Endothelial cell (in vitro differentiated cells): ENCODE data around the gene DPP9. TPM values are rescaled to one million over a fixed set of nuclear protein-coding genes. Genes with fewer than 3 reads are reported as not detected.
"Not testable (repeated sequence)": the region's sequence is repeated elsewhere in the genome, so short reads cannot be mapped to it uniquely, and the experiment has no call there.

Experiments
- DNase-seq: peaks from one replicate; pipeline ENCODE4 v3.0.0; 2021; ENCODE audit warnings: low spot score
- H3K27ac Mint-ChIP-seq: one replicate; pipeline ENCODE4 v1.8.0; 2021; ENCODE audit warnings: mixed read lengths, inconsistent platforms; ENCODE audit not compliant: unreplicated experiment
- H3K27me3 Mint-ChIP-seq: one replicate; pipeline ENCODE4 v1.8.0; 2021; ENCODE audit warnings: mild to moderate bottlenecking, moderate library complexity, mixed read lengths, inconsistent platforms; ENCODE audit not compliant: unreplicated experiment
- H3K36me3 Mint-ChIP-seq: one replicate; pipeline ENCODE4 v1.8.0; 2021; ENCODE audit warnings: mild to moderate bottlenecking, low read depth, mixed read lengths, inconsistent platforms; ENCODE audit not compliant: unreplicated experiment
- H3K4me1 Mint-ChIP-seq: one replicate; pipeline ENCODE4 v1.8.0; 2021; ENCODE audit warnings: mild to moderate bottlenecking, mixed read lengths, inconsistent platforms; ENCODE audit not compliant: unreplicated experiment
- H3K4me3 Mint-ChIP-seq: one replicate; pipeline ENCODE4 v1.8.0; 2021; ENCODE audit warnings: mild to moderate bottlenecking, mixed read lengths, inconsistent platforms; ENCODE audit not compliant: unreplicated experiment
- H3K9me3 Mint-ChIP-seq: one replicate; pipeline ENCODE4 v1.8.0; 2021; ENCODE audit warnings: mixed read lengths, inconsistent platforms; ENCODE audit not compliant: unreplicated experiment
- total RNA-seq: library from RNA; stranded (reverse); fragmentation: NEBNext Ultra II Directional; extraction: Animal tissue kit (Norgen Biotek cat#: 25700); gene quantifications from one replicate; pipeline ENCODE4 v1.2.1, GENCODE V29; 2021; ENCODE audit not compliant: unreplicated experiment
- TF ChIP-seq, protein P1 (sequence below): fragments of 200-600 bp; sonication (generic); IDR thresholded peaks from one replicate; pipeline ENCODE4 v1.5.0; 2021; ENCODE audit warnings: antibody characterized with exemption; ENCODE audit not compliant: unreplicated experiment

The DPP9 gene
- total RNA-seq, 1 donor from 2014 or later, result 63.3 TPM

GRCh38 chr19:4684312-4685095 is 39.1 kb downstream of the DPP9 start:
- no peak overlapping the region for H3K27ac Mint-ChIP-seq
- peak overlapping the region; percentile 31 for H3K4me3 Mint-ChIP-seq
- peaks cover 22% of the 10 kb centered on the region for H3K36me3 Mint-ChIP-seq
- peaks cover 4% of the 10 kb centered on the region for H3K27me3 Mint-ChIP-seq
- TF ChIP-seq, protein P1, sequence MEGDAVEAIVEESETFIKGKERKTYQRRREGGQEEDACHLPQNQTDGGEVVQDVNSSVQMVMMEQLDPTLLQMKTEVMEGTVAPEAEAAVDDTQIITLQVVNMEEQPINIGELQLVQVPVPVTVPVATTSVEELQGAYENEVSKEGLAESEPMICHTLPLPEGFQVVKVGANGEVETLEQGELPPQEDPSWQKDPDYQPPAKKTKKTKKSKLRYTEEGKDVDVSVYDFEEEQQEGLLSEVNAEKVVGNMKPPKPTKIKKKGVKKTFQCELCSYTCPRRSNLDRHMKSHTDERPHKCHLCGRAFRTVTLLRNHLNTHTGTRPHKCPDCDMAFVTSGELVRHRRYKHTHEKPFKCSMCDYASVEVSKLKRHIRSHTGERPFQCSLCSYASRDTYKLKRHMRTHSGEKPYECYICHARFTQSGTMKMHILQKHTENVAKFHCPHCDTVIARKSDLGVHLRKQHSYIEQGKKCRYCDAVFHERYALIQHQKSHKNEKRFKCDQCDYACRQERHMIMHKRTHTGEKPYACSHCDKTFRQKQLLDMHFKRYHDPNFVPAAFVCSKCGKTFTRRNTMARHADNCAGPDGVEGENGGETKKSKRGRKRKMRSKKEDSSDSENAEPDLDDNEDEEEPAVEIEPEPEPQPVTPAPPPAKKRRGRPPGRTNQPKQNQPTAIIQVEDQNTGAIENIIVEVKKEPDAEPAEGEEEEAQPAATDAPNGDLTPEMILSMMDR, result no peak
- no peak for DNase-seq
- no peaks in the 10 kb centered on the region for H3K9me3 Mint-ChIP-seq
- H3K4me1 Mint-ChIP-seq, result no peaks in the 10 kb centered on the region

- Mint-ChIP-seq H3K9me3 (no peaks in the 10 kb centered on the region), H3K27me3 (peaks cover 4% of the 10 kb centered on the region), H3K4me3 (no peak overlapping the region), H3K36me3 (peaks cover 18% of the 10 kb centered on the region), H3K27ac (no peak overlapping the region), H3K4me1 (no peaks in the 10 kb centered on the region)
- TF ChIP-seq, protein P1, result no peak
- DNase-seq, result no peak
These were observed 41.0 kb downstream of the DPP9 start for GRCh38 chr19:4682417-4683200.

- H3K36me3 Mint-ChIP-seq, result peaks cover 14% of the 10 kb centered on the region
- H3K4me1 Mint-ChIP-seq, H3K27ac Mint-ChIP-seq, H3K27me3 Mint-ChIP-seq, H3K4me3 Mint-ChIP-seq, H3K9me3 Mint-ChIP-seq, DNase-seq: not testable (repeated sequence)
These were observed 43.6 kb downstream of the DPP9 start for GRCh38 chr19:4680021-4680420.

- Mint-ChIP-seq H3K27ac (no peak overlapping the region), H3K9me3 (no peaks in the 10 kb centered on the region), H3K36me3 (peaks cover 13% of the 10 kb centered on the region), H3K4me1 (no peaks in the 10 kb centered on the region), H3K27me3 (peaks cover 1% of the 10 kb centered on the region), H3K4me3 (peak overlapping the region; percentile 21)
- TF ChIP-seq, protein P1, result no peak
- peak; percentile 32 for DNase-seq
These were observed 44.5 kb downstream of the DPP9 start for GRCh38 chr19:4678881-4679790.
